KMS-11 (cell line): ENCODE data around the gene UGT3A2.

Source experiments
- H2AFZ ChIP-seq: fragments of 200-600 bp; sonication (generic); 2 replicates; pipeline ENCODE4 v1.6.1; 2016; ENCODE audit warnings: antibody characterized with exemption, mixed run types, low read depth
- H3K27ac ChIP-seq: fragments of 200-600 bp; sonication (generic); 2 replicates; pipeline ENCODE4 v1.6.1; 2016; ENCODE audit warnings: mild to moderate bottlenecking, mixed run types
- H3K27me3 ChIP-seq: fragments of 200-600 bp; sonication (generic); 2 replicates; pipeline ENCODE4 v1.6.1; 2017; ENCODE audit warnings: mild to moderate bottlenecking, low read depth, mixed run types, moderate library complexity; ENCODE audit not compliant: insufficient read depth
- H3K36me3 ChIP-seq: fragments of 200-600 bp; sonication (generic); 2 replicates; pipeline ENCODE4 v1.6.1; 2017; ENCODE audit warnings: mild to moderate bottlenecking, mixed run types; ENCODE audit not compliant: insufficient read depth
- H3K4me1 ChIP-seq: fragments of 200-600 bp; sonication (generic); 2 replicates; pipeline ENCODE4 v1.6.1; 2016; ENCODE audit warnings: mild to moderate bottlenecking, low read depth, mixed run types; ENCODE audit not compliant: poor library complexity, severe bottlenecking
- H3K4me2 ChIP-seq: fragments of 200-600 bp; sonication (generic); 2 replicates; pipeline ENCODE4 v1.7.0; 2016; ENCODE audit warnings: mild to moderate bottlenecking, mixed run types
- H3K4me3 ChIP-seq: fragments of 200-600 bp; sonication (generic); IDR thresholded peaks from 2 replicates; pipeline ENCODE4 v1.6.1; 2017; ENCODE audit warnings: low read depth, low read length, mixed read lengths; ENCODE audit not compliant: insufficient read depth
- H3K79me2 ChIP-seq: fragments of 200-600 bp; sonication (generic); 2 replicates; pipeline ENCODE4 v1.6.1; 2016; ENCODE audit warnings: low read depth, mixed run types; ENCODE audit not compliant: insufficient read depth
- H3K9ac ChIP-seq: fragments of 200-600 bp; sonication (generic); 2 replicates; pipeline ENCODE4 v1.6.1; 2016; ENCODE audit warnings: mild to moderate bottlenecking, mixed run types
- H4K20me1 ChIP-seq: fragments of 200-600 bp; sonication (generic); 2 replicates; pipeline ENCODE4 v1.6.1; 2016; ENCODE audit warnings: mild to moderate bottlenecking, mixed run types; ENCODE audit not compliant: insufficient read depth
- TF ChIP-seq, protein P1 (sequence below): fragments of 200-600 bp; sonication (generic); conservative IDR thresholded peaks from 2 replicates; pipeline ENCODE4 v1.6.1; 2017; ENCODE audit warnings: low read depth, mild to moderate bottlenecking, antibody characterized with exemption, low read length, moderate library complexity, mixed read lengths

The UGT3A2 gene

DNA sequence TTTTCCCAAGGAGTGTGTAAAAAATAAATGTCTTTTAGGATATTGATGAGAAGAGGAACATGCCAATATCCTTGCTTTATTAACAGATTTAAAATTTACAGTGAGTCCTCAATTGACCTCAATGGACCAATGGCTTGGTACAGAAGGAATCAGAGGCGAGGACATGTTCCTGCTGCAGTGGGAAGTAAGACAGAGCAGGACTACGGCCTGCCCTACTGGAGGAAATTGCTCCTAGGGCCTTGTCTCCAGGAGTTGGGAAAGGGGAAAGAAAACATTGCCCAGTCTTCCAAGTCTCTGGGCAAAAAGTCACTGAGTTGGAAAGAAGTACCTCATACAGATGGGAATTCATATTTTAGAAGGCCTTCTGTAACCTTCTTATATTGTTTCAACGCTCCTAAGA lies 33.1 kb upstream of the UGT3A2 start:
- no peaks in the 10 kb centered on the region for H4K20me1 ChIP-seq

DNA sequence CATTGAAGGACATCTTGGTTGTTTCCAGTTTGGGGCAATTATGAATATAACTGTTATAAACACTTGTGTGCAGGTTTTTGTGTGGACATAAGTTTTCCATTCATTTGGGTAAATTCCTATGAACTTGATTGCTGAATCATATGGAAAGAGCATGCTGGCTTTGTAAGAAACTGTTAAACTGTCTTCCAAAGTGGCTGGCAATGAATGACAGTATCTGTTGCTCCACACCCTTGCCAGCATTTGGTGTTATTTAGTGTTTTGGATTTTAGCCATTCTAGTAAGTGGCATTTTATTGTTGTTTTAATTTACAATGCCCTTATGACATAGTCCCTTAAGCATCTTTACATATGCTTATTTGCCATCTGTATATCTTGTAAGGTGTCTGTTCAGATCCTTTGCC lies 29.8 kb upstream of the UGT3A2 start:
- H3K27me3 ChIP-seq = no peaks in the 10 kb centered on the region
- no peak overlapping the region for H2AFZ ChIP-seq
- H3K79me2 ChIP-seq = no peaks in the 10 kb centered on the region
- no peaks in the 10 kb centered on the region for H4K20me1 ChIP-seq
- H3K36me3 ChIP-seq = no peaks in the 10 kb centered on the region
- no peak overlapping the region for H3K9ac ChIP-seq
- TF ChIP-seq, protein P1, sequence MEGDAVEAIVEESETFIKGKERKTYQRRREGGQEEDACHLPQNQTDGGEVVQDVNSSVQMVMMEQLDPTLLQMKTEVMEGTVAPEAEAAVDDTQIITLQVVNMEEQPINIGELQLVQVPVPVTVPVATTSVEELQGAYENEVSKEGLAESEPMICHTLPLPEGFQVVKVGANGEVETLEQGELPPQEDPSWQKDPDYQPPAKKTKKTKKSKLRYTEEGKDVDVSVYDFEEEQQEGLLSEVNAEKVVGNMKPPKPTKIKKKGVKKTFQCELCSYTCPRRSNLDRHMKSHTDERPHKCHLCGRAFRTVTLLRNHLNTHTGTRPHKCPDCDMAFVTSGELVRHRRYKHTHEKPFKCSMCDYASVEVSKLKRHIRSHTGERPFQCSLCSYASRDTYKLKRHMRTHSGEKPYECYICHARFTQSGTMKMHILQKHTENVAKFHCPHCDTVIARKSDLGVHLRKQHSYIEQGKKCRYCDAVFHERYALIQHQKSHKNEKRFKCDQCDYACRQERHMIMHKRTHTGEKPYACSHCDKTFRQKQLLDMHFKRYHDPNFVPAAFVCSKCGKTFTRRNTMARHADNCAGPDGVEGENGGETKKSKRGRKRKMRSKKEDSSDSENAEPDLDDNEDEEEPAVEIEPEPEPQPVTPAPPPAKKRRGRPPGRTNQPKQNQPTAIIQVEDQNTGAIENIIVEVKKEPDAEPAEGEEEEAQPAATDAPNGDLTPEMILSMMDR = no peak
- peak overlapping the region; percentile 47; the same call in 1 of the 2 replicates for H3K4me2 ChIP-seq
- no peak overlapping the region for H3K4me3 ChIP-seq
- peak overlapping the region; percentile 71; the same call in 1 of the 2 replicates for H3K27ac ChIP-seq
- H3K4me1 ChIP-seq = peaks cover 50% of the 10 kb centered on the region

More for the DNA sequence above, 33.1 kb upstream of the UGT3A2 start:
- Histone ChIP-seq H3K4me2 (no peak overlapping the region), H3K4me3 (no peak overlapping the region), H3K36me3 (no peaks in the 10 kb centered on the region), H3K9ac (no peak overlapping the region), H3K27ac (no peak overlapping the region), H3K4me1 (peaks cover 25% of the 10 kb centered on the region), H3K79me2 (no peaks in the 10 kb centered on the region), H3K27me3 (no peaks in the 10 kb centered on the region), H2AFZ (no peak overlapping the region)
- TF ChIP-seq, protein P1 = no peak

DNA sequence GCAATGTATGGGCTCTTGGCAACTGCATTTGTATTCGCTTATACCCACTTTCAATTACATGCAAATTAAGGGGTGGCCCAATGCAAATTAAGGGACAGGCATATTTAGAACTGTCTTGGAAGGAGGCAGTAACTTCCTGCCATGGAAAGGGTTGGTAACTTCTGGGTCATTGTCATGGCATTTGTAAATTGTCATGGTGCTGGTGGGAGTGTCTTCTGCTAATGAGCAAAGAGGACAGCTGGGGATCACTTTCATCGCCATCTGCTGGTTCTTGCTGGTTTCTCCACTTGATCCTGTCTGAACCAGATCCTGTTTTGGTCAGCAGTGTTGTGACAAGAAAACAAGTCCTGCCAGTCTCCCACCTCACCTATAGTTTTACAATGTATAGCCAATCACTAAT lies 23.3 kb upstream of the UGT3A2 start:
- Histone ChIP-seq H3K27ac (peak overlapping the region; percentile 2; the same call in 1 of the 2 replicates), H3K9ac (no peak overlapping the region), H2AFZ (no peak overlapping the region), H3K27me3 (no peaks in the 10 kb centered on the region), H3K4me1 (peaks cover 43% of the 10 kb centered on the region), H3K4me2 (peak overlapping the region; percentile 36; the same call in 1 of the 2 replicates), H3K36me3 (no peaks in the 10 kb centered on the region), H3K4me3 (no peak overlapping the region), H4K20me1 (no peaks in the 10 kb centered on the region), H3K79me2 (no peaks in the 10 kb centered on the region)
- TF ChIP-seq, protein P1 = peak; percentile 49; the same call in 1 of the 2 replicates

DNA sequence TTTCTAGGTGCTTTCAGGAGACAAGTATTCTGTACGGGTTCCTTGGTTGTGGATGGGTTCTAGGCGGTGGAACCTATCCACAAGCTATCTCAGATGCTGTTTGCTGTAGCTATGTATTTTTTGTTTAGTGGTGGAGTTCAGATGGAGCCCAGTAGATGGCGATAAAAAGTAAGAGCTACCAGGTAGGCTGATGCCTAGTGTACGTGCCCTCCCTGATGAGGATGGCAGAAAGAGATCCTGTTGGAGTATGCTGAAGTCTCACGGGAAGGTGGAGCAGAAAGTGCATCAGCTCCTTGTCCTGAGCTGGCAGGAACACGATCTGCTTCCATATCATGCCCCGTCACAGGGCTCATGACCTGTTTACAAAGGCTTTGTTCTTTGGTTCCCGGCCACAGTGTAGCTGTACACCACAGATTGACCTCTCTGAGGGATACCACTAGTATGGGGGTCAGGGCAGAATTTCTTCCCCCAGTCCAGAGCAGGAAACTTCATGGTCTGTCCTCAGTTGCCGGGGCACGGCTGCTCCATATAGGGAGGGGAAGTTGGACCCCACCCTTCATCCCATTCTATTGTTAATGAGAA lies 12.6 kb upstream of the UGT3A2 start:
- H3K27me3 ChIP-seq = no peaks in the 10 kb centered on the region
- no peak overlapping the region for H3K9ac ChIP-seq
- no peaks in the 10 kb centered on the region for H3K36me3 ChIP-seq
- peak overlapping the region; percentile 64; the same call in 1 of the 2 replicates for H2AFZ ChIP-seq
- peak overlapping the region; percentile 27; the same call in 1 of the 2 replicates for H3K4me2 ChIP-seq
- TF ChIP-seq, protein P1 = peak; percentile 77
- no peak overlapping the region for H3K27ac ChIP-seq
- no peaks in the 10 kb centered on the region for H4K20me1 ChIP-seq
- peaks cover 56% of the 10 kb centered on the region for H3K4me1 ChIP-seq
- no peaks in the 10 kb centered on the region for H3K79me2 ChIP-seq
- no peak overlapping the region for H3K4me3 ChIP-seq
